Muscle of leg (tissue), 11 donors: ENCODE data around the gene GGNBP2. TPM values are rescaled to one million over a fixed set of nuclear protein-coding genes. Genes with fewer than 3 reads are reported as not detected.

Experiments
- DNase-seq: peaks from one replicate; pipeline ENCODE4 v3.0.0; 2013
- H3K27ac ChIP-seq: one replicate; pipeline ENCODE4 v1.5.1; 2013; ENCODE audit warnings: mild to moderate bottlenecking, low read length, control low read depth
- H3K27me3 ChIP-seq: one replicate; pipeline ENCODE4 v1.6.1; 2013; ENCODE audit warnings: low read length; ENCODE audit not compliant: control insufficient read depth, insufficient read depth
- H3K36me3 ChIP-seq: one replicate; pipeline ENCODE4 v1.6.1; 2013; ENCODE audit warnings: low read length; ENCODE audit not compliant: control insufficient read depth, insufficient read depth
- H3K4me1 ChIP-seq: one replicate; pipeline ENCODE4 v1.6.1; 2013; ENCODE audit warnings: low read length; ENCODE audit not compliant: control insufficient read depth, insufficient read depth
- H3K4me3 ChIP-seq: one replicate; pipeline ENCODE4 v1.5.1; 2013; ENCODE audit warnings: low read length, control low read depth
- H3K9me3 ChIP-seq: replicated peaks from 2 replicates; pipeline ENCODE4 v1.6.1; 2013; ENCODE audit warnings: low read depth, low read length; ENCODE audit not compliant: control insufficient read depth
- WGBS: methylation state at CpG from one replicate; pipeline ENCODE4 v1.1.5; 2013; ENCODE audit warnings: missing lambda C conversion rate; ENCODE audit not compliant: insufficient coverage; 5-methylcytosine and 5-hydroxymethylcytosine counted together
- polyA plus RNA-seq, 8 donors: library from polyadenylated mRNA; unstranded; fragments of 120-200 nt; gene quantifications; one replicate each; pipeline versions ENCODE4 v1.2.1 to v1.2.3, GENCODE V29; 2013; ENCODE audit warnings: inconsistent platforms in 1 of 8, low replicate concordance in 1 of 8; ENCODE audit not compliant: insufficient read length in 8 of 8, insufficient read depth in 1 of 8
- total RNA-seq: library from RNA; stranded (reverse); fragments of 120-200 nt; gene quantifications from one replicate; pipeline ENCODE4 v1.2.4, GENCODE V29; 2013

Gene GGNBP2
- total and polyA plus RNA-seq, 9 donors, result 47.0 to 68.1 (median 53.5) TPM

GRCh38 chr17:36547776-36548175 is 3.1 kb downstream of the GGNBP2 start:
- Histone ChIP-seq H3K4me3 (no peak overlapping the region), H3K36me3 (peaks cover 2% of the 10 kb centered on the region), H3K9me3 (no peaks in the 10 kb centered on the region), H3K27ac (no peak overlapping the region), H3K4me1 (peaks cover 11% of the 10 kb centered on the region), H3K27me3 (no peaks in the 10 kb centered on the region)
- no peak for DNase-seq

DNA sequence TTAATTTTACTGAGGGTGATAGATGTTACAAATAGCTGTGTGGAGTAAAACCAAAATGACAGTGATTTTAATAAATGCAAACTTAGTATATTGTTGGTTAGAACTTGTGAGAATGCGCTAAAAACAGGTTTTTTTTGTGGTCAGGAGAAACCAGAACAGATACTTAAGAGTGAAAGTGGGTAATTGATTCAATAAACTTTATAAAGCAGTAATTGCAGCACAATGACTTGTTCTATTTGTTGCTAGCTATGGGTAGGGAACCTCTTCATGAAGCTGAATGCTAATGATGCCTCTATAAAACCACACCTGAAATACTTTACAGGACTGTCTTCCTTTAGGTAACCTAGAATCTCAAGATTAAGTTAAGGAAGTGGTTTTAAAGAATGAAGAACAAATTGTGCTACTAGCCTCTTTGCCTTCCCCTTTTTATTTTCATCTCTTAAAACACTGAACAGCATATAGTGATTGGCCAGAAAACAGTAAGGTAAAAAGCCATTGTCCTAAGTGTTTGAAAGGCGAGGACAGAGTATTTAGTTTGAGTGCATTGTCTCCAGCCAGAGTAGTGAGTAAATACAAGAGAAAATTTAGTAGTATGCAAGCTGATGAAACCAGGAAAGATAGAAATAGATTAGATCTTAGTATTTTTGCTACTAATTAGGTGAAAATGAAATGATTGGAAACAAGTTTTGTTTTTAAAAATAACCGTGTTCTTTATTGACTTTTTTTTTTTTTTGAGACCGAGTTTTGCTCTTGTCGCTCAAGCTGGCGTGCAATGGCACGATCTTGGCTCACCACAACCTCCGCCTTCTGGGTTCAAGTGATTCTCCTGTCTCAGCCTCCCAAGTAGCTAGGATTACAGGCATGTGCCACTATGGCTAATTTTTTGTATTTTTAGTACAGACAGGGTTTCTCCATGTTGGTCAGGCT is 6.0 kb downstream of the GGNBP2 start:
- Histone ChIP-seq H3K27me3 (no peaks in the 10 kb centered on the region), H3K9me3 (no peaks in the 10 kb centered on the region), H3K27ac (no peak overlapping the region), H3K36me3 (peaks cover 7% of the 10 kb centered on the region), H3K4me1 (peaks cover 2% of the 10 kb centered on the region), H3K4me3 (no peak overlapping the region)
- WGBS, result 87% methylated on average over 3 of the region's 8 CpGs
- DNase-seq, result no peak

DNA sequence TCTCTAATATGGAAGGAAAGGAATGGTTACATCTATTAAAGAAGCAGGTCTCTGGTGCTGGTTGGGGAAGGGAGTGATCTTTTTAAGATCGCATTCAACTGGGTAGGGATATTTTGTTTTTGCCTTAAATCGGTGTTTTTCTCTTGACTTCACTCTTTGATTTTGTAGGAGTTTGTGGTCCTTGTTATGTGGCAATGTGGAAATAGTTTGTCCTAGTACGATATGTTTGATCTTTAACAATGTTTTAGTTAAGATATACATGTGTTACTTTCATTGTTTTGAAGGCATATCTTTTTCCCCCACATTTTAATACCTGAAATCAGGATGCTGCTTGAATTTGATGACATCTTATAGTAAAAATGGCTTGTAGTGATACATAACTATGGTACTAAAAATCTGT is 8.7 kb downstream of the GGNBP2 start:
- Histone ChIP-seq H3K36me3 (peaks cover 27% of the 10 kb centered on the region), H3K4me1 (no peaks in the 10 kb centered on the region), H3K4me3 (no peak overlapping the region), H3K27ac (no peak overlapping the region), H3K9me3 (no peaks in the 10 kb centered on the region), H3K27me3 (no peaks in the 10 kb centered on the region)
- no CpG with 5 or more reads among the region's 3 CpGs for WGBS
- DNase-seq, result no peak

GRCh38 chr17:36566081-36566480 is 21.4 kb downstream of the GGNBP2 start:
- 94% methylated on average over 2 of the region's 4 CpGs for WGBS
- no peak for DNase-seq
- H3K9me3 ChIP-seq, result no peaks in the 10 kb centered on the region
- no peaks in the 10 kb centered on the region for H3K4me1 ChIP-seq
- peaks cover 56% of the 10 kb centered on the region for H3K36me3 ChIP-seq
- H3K4me3 ChIP-seq, result no peak overlapping the region
- H3K27ac ChIP-seq, result no peak overlapping the region
- no peaks in the 10 kb centered on the region for H3K27me3 ChIP-seq

- no peak for DNase-seq
- peaks cover 46% of the 10 kb centered on the region for H3K36me3 ChIP-seq
- H3K4me3 ChIP-seq, result no peak overlapping the region
- no peak overlapping the region for H3K27ac ChIP-seq
- no peaks in the 10 kb centered on the region for H3K27me3 ChIP-seq
- H3K9me3 ChIP-seq, result no peaks in the 10 kb centered on the region
- H3K4me1 ChIP-seq, result no peaks in the 10 kb centered on the region
- WGBS, result 99% methylated on average over 10 of the region's 12 CpGs
Measured at GRCh38 chr17:36575028-36575427, 30.3 kb downstream of the GGNBP2 start.

GRCh38 chr17:36576793-36577192 is 32.1 kb downstream of the GGNBP2 start:
- WGBS, result 100% methylated on average over 1 of the region's 2 CpGs

DNA sequence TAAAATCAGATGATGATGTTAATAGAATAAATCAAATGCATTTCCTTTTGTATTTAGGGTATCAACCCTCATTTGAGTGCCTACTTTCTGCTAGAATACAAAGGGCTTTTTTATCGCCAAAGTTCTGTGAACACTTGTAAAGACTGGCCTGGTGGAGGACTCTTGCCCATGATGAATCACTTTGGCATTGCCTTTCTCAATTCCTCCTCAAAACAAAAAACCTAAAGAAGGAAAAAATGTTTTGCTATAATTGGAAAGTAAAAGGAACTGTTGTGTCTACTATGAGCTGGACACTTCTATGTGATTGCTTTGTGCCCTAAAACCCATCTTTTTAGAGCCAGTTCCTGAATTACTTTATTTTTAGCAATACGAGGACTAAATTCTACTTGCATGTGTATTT is 34.0 kb downstream of the GGNBP2 start:
- peaks cover 42% of the 10 kb centered on the region for H3K36me3 ChIP-seq
- no peaks in the 10 kb centered on the region for H3K4me1 ChIP-seq
- no peaks in the 10 kb centered on the region for H3K27me3 ChIP-seq
- no peaks in the 10 kb centered on the region for H3K9me3 ChIP-seq
- no CpG with 5 or more reads among the region's 2 CpGs for WGBS
- H3K4me3 ChIP-seq, result no peak overlapping the region
- DNase-seq, result no peak
- no peak overlapping the region for H3K27ac ChIP-seq

More at GRCh38 chr17:36576793-36577192, 32.1 kb downstream of the GGNBP2 start:
- no peaks in the 10 kb centered on the region for H3K9me3 ChIP-seq
- peaks cover 47% of the 10 kb centered on the region for H3K36me3 ChIP-seq
- no peak overlapping the region for H3K27ac ChIP-seq
- no peak overlapping the region for H3K4me3 ChIP-seq
- no peaks in the 10 kb centered on the region for H3K4me1 ChIP-seq
- H3K27me3 ChIP-seq, result no peaks in the 10 kb centered on the region
- DNase-seq, result no peak

GRCh38 chr17:36583787-36584186 is 39.1 kb downstream of the GGNBP2 start:
- H3K9me3 ChIP-seq, result no peaks in the 10 kb centered on the region
- H3K27ac ChIP-seq, result no peak overlapping the region
- H3K27me3 ChIP-seq, result no peaks in the 10 kb centered on the region
- WGBS, result no CpG with 5 or more reads among the region's 1 CpG
- no peak for DNase-seq
- H3K4me3 ChIP-seq, result no peak overlapping the region
- peaks cover 58% of the 10 kb centered on the region for H3K36me3 ChIP-seq
- no peaks in the 10 kb centered on the region for H3K4me1 ChIP-seq

- no peak for DNase-seq
- Histone ChIP-seq H3K4me3 (no peak overlapping the region), H3K27me3 (no peaks in the 10 kb centered on the region), H3K9me3 (no peaks in the 10 kb centered on the region), H3K4me1 (peaks cover under 1% of the 10 kb centered on the region), H3K27ac (no peak overlapping the region), H3K36me3 (peaks cover 51% of the 10 kb centered on the region)
- 100% methylated on average over 1 of the region's 2 CpGs for whole genome bisulfite sequencing
Measured at GRCh38 chr17:36586138-36586537, 41.4 kb downstream of the GGNBP2 start.

- Histone ChIP-seq H3K27me3 (peaks cover 2% of the 10 kb centered on the region), H3K4me3 (no peak overlapping the region), H3K36me3 (peaks cover 31% of the 10 kb centered on the region), H3K27ac (no peak overlapping the region), H3K4me1 (peaks cover 22% of the 10 kb centered on the region), H3K9me3 (no peaks in the 10 kb centered on the region)
- no peak for DNase-seq
- WGBS, result 100% methylated on average over 1 of the region's 2 CpGs
Measured at GRCh38 chr17:36590082-36590481, 45.4 kb downstream of the GGNBP2 start.
